SK-N-SH (cell line): ENCODE results near the gene ANO4. TPM values are rescaled to one million over a fixed set of nuclear protein-coding genes. Genes with fewer than 3 reads are reported as not detected.

Experiments used
- CTCF ChIA-PET: fragments of 300-600, 350-600 bp; formaldehyde crosslinking; extraction: SDS; loops from one replicate; lab custom pipeline; 2021; lab: Yijun Ruan, JAX
- POLR2A ChIA-PET: fragments of 350-600 bp; sonication (Branson Sonifier 250); formaldehyde crosslinking; extraction: SDS; loops from one replicate; lab custom pipeline; 2020; ENCODE audit warnings: antibody characterized with exemption, inconsistent platforms; lab: Yijun Ruan, JAX
- DNase-seq: peaks from one replicate; pipeline ENCODE4 v3.0.0; 2012
- H2AFZ ChIP-seq: fragments of 200-600 bp; sonication (generic); 2 replicates; pipeline ENCODE4 v1.8.1; 2016; ENCODE audit warnings: antibody characterized with exemption, mild to moderate bottlenecking, low read depth
- H3F3A ChIP-seq: fragments of 200-600 bp; sonication (generic); replicated peaks from 2 replicates; pipeline ENCODE3; 2016; ENCODE audit warnings: antibody characterized with exemption, mild to moderate bottlenecking; ENCODE audit not compliant: insufficient read depth
- H3K27ac ChIP-seq, 2 experiments: fragments of 200-500 bp in 1 of 2; fragments of 200-600 bp in 1 of 2; sonication (Bioruptor generic) in 1 of 2; sonication (generic), shearing (Covaris generic) in 1 of 2; 2 replicates each; pipeline versions ENCODE4 v1.5.1 to v1.6.1; 2014 to 2016; ENCODE audit warnings: low read depth in 2 of 2, inconsistent platforms in 1 of 2, low read length in 1 of 2, mild to moderate bottlenecking in 1 of 2, mixed read lengths in 1 of 2
- H3K27me3 ChIP-seq: fragments of 200-600 bp; sonication (generic), shearing (Covaris generic); 2 replicates; pipeline ENCODE4 v1.6.1; 2016; ENCODE audit warnings: mixed run types; ENCODE audit not compliant: insufficient read depth
- H3K36me3 ChIP-seq, 2 experiments: fragments of 200-500 bp in 1 of 2; fragments of 200-600 bp in 1 of 2; sonication (Bioruptor generic) in 1 of 2; sonication (generic) in 1 of 2; replicated peaks in 1 of 2; 2 replicates each; pipeline versions ENCODE3 to v1.5.1; 2014 to 2016; ENCODE audit warnings: low read length in 1 of 2, mild to moderate bottlenecking in 1 of 2; ENCODE audit not compliant: insufficient read depth in 2 of 2, control insufficient read depth in 1 of 2
- H3K4me1 ChIP-seq, 2 experiments: fragments of 200-500 bp in 1 of 2; fragments of 200-600 bp in 1 of 2; sonication (Bioruptor generic) in 1 of 2; sonication (generic), shearing (Covaris generic) in 1 of 2; 2 replicates each; pipeline versions ENCODE4 v1.5.1 to v1.6.1; 2014 to 2016; ENCODE audit warnings: low read depth in 1 of 2, low read length in 1 of 2, mixed run types in 1 of 2; ENCODE audit not compliant: insufficient read depth in 2 of 2, control insufficient read depth in 1 of 2
- H3K4me2 ChIP-seq: fragments of 200-600 bp; sonication (generic), shearing (Covaris generic); 2 replicates; pipeline ENCODE4 v1.6.1; 2017; ENCODE audit warnings: mixed run types
- H3K4me3 ChIP-seq, 2 experiments: fragments of 200-500 bp in 1 of 2; fragments of 200-600 bp in 1 of 2; sonication (Bioruptor generic) in 1 of 2; sonication (generic), shearing (Covaris generic) in 1 of 2; 2 replicates each; pipeline versions ENCODE4 v1.5.1 to v1.8.1; 2014 to 2016; ENCODE audit warnings: low read depth in 2 of 2, inconsistent platforms in 1 of 2, low read length in 1 of 2, mild to moderate bottlenecking in 1 of 2, mixed read lengths in 1 of 2, moderate library complexity in 1 of 2
- H3K79me2 ChIP-seq: fragments of 200-600 bp; sonication (generic); 2 replicates; pipeline ENCODE4 v1.8.1; 2017; ENCODE audit warnings: mild to moderate bottlenecking; ENCODE audit not compliant: insufficient read depth
- H3K9ac ChIP-seq: fragments of 200-600 bp; sonication (generic); 2 replicates; pipeline ENCODE4 v1.6.1; 2017; ENCODE audit warnings: mixed run types
- H3K9me2 ChIP-seq: fragments of 200-600 bp; sonication (generic); 2 replicates; pipeline ENCODE4 v1.6.1; 2017; ENCODE audit warnings: mixed run types
- H3K9me3 ChIP-seq: fragments of 200-600 bp; sonication (generic); 2 replicates; pipeline ENCODE4 v1.6.1; 2017; ENCODE audit warnings: mixed run types, mild to moderate bottlenecking, moderate library complexity
- H4K20me1 ChIP-seq: fragments of 200-600 bp; sonication (generic); 2 replicates; pipeline ENCODE4 v1.6.1; 2017; ENCODE audit warnings: mild to moderate bottlenecking, mixed run types; ENCODE audit not compliant: insufficient read depth
- CHD2 ChIP-seq: fragments of 150-350 bp; IDR thresholded peaks from 2 replicates; pipeline ENCODE4 v1.6.1; 2018; ENCODE audit warnings: low read length; ENCODE audit not compliant: partially characterized antibody
- GATA2 ChIP-seq: sonication (generic); formaldehyde crosslinking; IDR thresholded peaks from 2 replicates; pipeline ENCODE4 v1.5.0; 2020; ENCODE audit warnings: mild to moderate bottlenecking, missing genetic modification reagents
- MXI1 ChIP-seq: IDR thresholded peaks from 2 replicates; pipeline ENCODE4 v1.6.1; 2012; ENCODE audit warnings: mild to moderate bottlenecking, low read depth, low read length, improper control_type of control experiment
- NFIC ChIP-seq: IDR thresholded peaks from 2 replicates; pipeline ENCODE4 v1.4.0; 2012; ENCODE audit warnings: borderline replicate concordance
- NRF1 ChIP-seq: IDR thresholded peaks from 2 replicates; pipeline ENCODE4 v1.6.1; 2012; ENCODE audit warnings: low read depth, mild to moderate bottlenecking, low read length
- RCOR1 ChIP-seq: fragments of 150-350 bp; IDR thresholded peaks from 2 replicates; pipeline ENCODE4 v1.6.1; 2017; ENCODE audit warnings: antibody characterized with exemption, low read length
- RFX5 ChIP-seq: IDR thresholded peaks from 2 replicates; pipeline ENCODE4 v1.6.1; 2012; ENCODE audit warnings: mild to moderate bottlenecking, improper control_type of control experiment, low read length
- TAF1 ChIP-seq: IDR thresholded peaks from 2 replicates; pipeline ENCODE4 v1.6.1; 2012; ENCODE audit warnings: low read depth, mild to moderate bottlenecking, low read length, moderate library complexity, borderline replicate concordance
- TCF12 ChIP-seq: IDR thresholded peaks from 2 replicates; pipeline ENCODE4 v1.4.0; 2012
- TEAD4 ChIP-seq: IDR thresholded peaks from 2 replicates; pipeline ENCODE4 v1.4.0; 2012; ENCODE audit warnings: mild to moderate bottlenecking, borderline replicate concordance; ENCODE audit not compliant: insufficient read depth
- YY1 ChIP-seq: IDR thresholded peaks from 2 replicates; pipeline ENCODE4 v1.4.0; 2012; ENCODE audit warnings: low read depth, mild to moderate bottlenecking
- WGBS: methylation state at CpG from one replicate; pipeline ENCODE4 v1.1.6; 2017; ENCODE audit warnings: low lambda C conversion rate; 5-methylcytosine and 5-hydroxymethylcytosine counted together
- polyA plus RNA-seq, 3 experiments: library from polyadenylated mRNA; depleted of rRNA; stranded (reverse); fragments of >200 nt; gene quantifications; 2 replicates each; pipeline ENCODE4 v1.2.3, GENCODE V29; 2012
- TF ChIP-seq, protein P1 (sequence below): fragments of 200-600 bp; sonication (generic); IDR thresholded peaks from 2 replicates; pipeline ENCODE4 v1.6.1; 2017; ENCODE audit warnings: antibody characterized with exemption, mild to moderate bottlenecking, moderate library complexity
- TF ChIP-seq, protein P2 (sequence below): fragments of 150-350 bp; IDR thresholded peaks from 2 replicates; pipeline ENCODE4 v1.6.1; 2016; ENCODE audit warnings: mild to moderate bottlenecking, low read depth, low read length
- TF ChIP-seq, protein P3 (sequence below): fragments of 150-350 bp; IDR thresholded peaks from 2 replicates; pipeline ENCODE4 v1.6.1; 2017; ENCODE audit warnings: antibody characterized with exemption, low read length, low read depth, borderline replicate concordance
- TF ChIP-seq, protein P4 (sequence below): IDR thresholded peaks from 2 replicates; pipeline ENCODE4; 2012
- TF ChIP-seq, protein P5 (sequence below): IDR thresholded peaks from 2 replicates; pipeline ENCODE4 v1.4.0; 2012; ENCODE audit warnings: low read depth, borderline replicate concordance
- TF ChIP-seq, protein P6 (sequence below): IDR thresholded peaks from 2 replicates; pipeline ENCODE4 v1.4.0; 2012; ENCODE audit warnings: low read depth

ANO4 gene
- polyA plus RNA-seq, 1 of the 3 experiments (the other 2 are of a cell fraction), result 9.4 TPM

DNA sequence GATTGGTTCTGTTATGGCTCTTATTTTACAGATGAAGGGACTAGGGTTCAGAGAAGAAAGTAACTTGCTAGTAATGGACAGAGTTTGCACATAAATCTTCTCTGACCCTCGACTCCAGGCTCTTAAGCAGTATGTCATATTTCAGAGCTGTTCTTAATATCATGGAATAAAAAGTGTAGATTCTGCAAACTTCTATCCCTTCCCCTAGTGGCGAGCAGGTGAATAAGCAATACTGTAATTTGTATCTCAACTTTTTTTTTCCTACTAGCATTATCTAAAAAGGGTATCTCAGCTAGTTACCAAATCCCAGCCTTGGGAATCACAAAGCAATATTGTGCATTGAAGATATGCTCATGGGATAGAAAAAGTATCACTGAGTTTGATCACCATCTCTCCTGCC lies 83.2 kb downstream of the ANO4 start:
- Histone ChIP-seq H3K36me3 (peaks cover 0 to 3% of the 10 kb centered on the region in 2 experiments), H3K9me2 (no peaks in the 10 kb centered on the region), H3K4me1 (no peaks in the 10 kb centered on the region), H3K4me3 (peak overlapping the region in 1 of 2 experiments; percentile 29; a peak in 1 of 4 replicates), H3K27ac (no peak overlapping the region), H3K9ac (no peak overlapping the region), H2AFZ (no peak overlapping the region), H3F3A (no peaks in the 10 kb centered on the region), H4K20me1 (no peaks in the 10 kb centered on the region), H3K9me3 (no peaks in the 10 kb centered on the region), H3K79me2 (peaks cover 3% of the 10 kb centered on the region), H3K4me2 (no peak overlapping the region), H3K27me3 (no peaks in the 10 kb centered on the region)
- no peak for DNase-seq
- CTCF ChIA-PET, result interaction anchor here (0.6 to 1.0 kb wide), 2 partner anchors 14 to 20 kb away, joined by 3 read pairs; no protein-coding TSS in a partner anchor
- 12% methylated on average over 2 of the region's 2 CpGs for WGBS
- POLR2A ChIA-PET, result no interaction called here
- TF ChIP-seq, protein P1, sequence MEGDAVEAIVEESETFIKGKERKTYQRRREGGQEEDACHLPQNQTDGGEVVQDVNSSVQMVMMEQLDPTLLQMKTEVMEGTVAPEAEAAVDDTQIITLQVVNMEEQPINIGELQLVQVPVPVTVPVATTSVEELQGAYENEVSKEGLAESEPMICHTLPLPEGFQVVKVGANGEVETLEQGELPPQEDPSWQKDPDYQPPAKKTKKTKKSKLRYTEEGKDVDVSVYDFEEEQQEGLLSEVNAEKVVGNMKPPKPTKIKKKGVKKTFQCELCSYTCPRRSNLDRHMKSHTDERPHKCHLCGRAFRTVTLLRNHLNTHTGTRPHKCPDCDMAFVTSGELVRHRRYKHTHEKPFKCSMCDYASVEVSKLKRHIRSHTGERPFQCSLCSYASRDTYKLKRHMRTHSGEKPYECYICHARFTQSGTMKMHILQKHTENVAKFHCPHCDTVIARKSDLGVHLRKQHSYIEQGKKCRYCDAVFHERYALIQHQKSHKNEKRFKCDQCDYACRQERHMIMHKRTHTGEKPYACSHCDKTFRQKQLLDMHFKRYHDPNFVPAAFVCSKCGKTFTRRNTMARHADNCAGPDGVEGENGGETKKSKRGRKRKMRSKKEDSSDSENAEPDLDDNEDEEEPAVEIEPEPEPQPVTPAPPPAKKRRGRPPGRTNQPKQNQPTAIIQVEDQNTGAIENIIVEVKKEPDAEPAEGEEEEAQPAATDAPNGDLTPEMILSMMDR, result peak; percentile 56
- TF ChIP-seq MXI1 (no peak), TAF1 (no peak), NFIC (no peak)

DNA sequence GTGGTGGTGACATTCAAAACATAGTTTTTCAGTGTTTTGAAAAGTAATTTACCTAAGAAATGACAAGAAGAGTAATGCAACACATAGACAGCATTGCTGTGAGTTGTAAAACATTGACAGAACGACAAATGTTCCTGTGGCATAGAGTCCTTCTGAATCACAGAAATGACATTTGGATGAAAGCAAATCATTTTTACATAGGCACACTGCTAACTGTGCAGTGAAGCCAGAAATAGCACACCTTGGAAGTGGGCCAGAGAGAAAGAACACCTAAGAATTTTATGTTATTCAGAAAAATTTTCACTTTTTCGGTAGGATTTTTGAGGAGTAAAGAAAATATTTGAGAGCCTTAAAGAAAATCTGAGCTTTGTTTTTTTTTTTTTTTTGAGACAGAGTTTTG lies 100.6 kb downstream of the ANO4 start:
- no peaks in the 10 kb centered on the region for H3K27me3 ChIP-seq
- WGBS, result 46% methylated on average over 2 of the region's 2 CpGs
- no peaks in the 10 kb centered on the region for H4K20me1 ChIP-seq
- POLR2A ChIA-PET, result no interaction called here
- peaks cover 7% of the 10 kb centered on the region for H3F3A ChIP-seq
- no peaks in the 10 kb centered on the region for H3K4me1 ChIP-seq
- no peak overlapping the region for H3K4me3 ChIP-seq
- no peak for DNase-seq
- no peak overlapping the region for H3K27ac ChIP-seq
- H3K79me2 ChIP-seq, result no peaks in the 10 kb centered on the region
- TF ChIP-seq TEAD4 (no peak), YY1 (no peak), CHD2 (no peak), GATA2 (CRISPR knock-in tag) (no peak), RCOR1 (no peak), RFX5 (no peak), MXI1 (no peak), NFIC (no peak), TAF1 (no peak), NRF1 (no peak), TCF12 (no peak)
- TF ChIP-seq, protein P2, sequence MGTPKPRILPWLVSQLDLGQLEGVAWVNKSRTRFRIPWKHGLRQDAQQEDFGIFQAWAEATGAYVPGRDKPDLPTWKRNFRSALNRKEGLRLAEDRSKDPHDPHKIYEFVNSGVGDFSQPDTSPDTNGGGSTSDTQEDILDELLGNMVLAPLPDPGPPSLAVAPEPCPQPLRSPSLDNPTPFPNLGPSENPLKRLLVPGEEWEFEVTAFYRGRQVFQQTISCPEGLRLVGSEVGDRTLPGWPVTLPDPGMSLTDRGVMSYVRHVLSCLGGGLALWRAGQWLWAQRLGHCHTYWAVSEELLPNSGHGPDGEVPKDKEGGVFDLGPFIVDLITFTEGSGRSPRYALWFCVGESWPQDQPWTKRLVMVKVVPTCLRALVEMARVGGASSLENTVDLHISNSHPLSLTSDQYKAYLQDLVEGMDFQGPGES, result no peak
- TF ChIP-seq, protein P3, sequence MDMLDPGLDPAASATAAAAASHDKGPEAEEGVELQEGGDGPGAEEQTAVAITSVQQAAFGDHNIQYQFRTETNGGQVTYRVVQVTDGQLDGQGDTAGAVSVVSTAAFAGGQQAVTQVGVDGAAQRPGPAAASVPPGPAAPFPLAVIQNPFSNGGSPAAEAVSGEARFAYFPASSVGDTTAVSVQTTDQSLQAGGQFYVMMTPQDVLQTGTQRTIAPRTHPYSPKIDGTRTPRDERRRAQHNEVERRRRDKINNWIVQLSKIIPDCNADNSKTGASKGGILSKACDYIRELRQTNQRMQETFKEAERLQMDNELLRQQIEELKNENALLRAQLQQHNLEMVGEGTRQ, result no peak
- TF ChIP-seq, protein P4, sequence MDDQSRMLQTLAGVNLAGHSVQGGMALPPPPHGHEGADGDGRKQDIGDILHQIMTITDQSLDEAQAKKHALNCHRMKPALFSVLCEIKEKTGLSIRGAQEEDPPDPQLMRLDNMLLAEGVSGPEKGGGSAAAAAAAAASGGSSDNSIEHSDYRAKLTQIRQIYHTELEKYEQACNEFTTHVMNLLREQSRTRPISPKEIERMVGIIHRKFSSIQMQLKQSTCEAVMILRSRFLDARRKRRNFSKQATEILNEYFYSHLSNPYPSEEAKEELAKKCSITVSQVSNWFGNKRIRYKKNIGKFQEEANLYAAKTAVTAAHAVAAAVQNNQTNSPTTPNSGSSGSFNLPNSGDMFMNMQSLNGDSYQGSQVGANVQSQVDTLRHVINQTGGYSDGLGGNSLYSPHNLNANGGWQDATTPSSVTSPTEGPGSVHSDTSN, result no peak
- TF ChIP-seq, protein P5, sequence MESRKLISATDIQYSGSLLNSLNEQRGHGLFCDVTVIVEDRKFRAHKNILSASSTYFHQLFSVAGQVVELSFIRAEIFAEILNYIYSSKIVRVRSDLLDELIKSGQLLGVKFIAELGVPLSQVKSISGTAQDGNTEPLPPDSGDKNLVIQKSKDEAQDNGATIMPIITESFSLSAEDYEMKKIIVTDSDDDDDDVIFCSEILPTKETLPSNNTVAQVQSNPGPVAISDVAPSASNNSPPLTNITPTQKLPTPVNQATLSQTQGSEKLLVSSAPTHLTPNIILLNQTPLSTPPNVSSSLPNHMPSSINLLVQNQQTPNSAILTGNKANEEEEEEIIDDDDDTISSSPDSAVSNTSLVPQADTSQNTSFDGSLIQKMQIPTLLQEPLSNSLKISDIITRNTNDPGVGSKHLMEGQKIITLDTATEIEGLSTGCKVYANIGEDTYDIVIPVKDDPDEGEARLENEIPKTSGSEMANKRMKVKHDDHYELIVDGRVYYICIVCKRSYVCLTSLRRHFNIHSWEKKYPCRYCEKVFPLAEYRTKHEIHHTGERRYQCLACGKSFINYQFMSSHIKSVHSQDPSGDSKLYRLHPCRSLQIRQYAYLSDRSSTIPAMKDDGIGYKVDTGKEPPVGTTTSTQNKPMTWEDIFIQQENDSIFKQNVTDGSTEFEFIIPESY, result no peak
- TF ChIP-seq, protein P6, sequence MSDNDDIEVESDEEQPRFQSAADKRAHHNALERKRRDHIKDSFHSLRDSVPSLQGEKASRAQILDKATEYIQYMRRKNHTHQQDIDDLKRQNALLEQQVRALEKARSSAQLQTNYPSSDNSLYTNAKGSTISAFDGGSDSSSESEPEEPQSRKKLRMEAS, result no peak
- no peak overlapping the region for H2AFZ ChIP-seq
- no peak overlapping the region for H3K4me2 ChIP-seq
- H3K9me2 ChIP-seq, result no peaks in the 10 kb centered on the region
- H3K9me3 ChIP-seq, result no peaks in the 10 kb centered on the region
- H3K36me3 ChIP-seq, result no peaks in the 10 kb centered on the region
- CTCF ChIA-PET, result no interaction called here
- no peak overlapping the region for H3K9ac ChIP-seq
